SK-N-SH (cell line): ENCODE results near the gene GATAD2A. TPM values are rescaled to one million over a fixed set of nuclear protein-coding genes. Genes with fewer than 3 reads are reported as not detected.

Experiments used
- CTCF ChIA-PET: fragments of 300-600, 350-600 bp; formaldehyde crosslinking; extraction: SDS; loops from one replicate; lab custom pipeline; 2021; lab: Yijun Ruan, JAX
- POLR2A ChIA-PET: fragments of 350-600 bp; sonication (Branson Sonifier 250); formaldehyde crosslinking; extraction: SDS; loops from one replicate; lab custom pipeline; 2020; ENCODE audit warnings: antibody characterized with exemption, inconsistent platforms; lab: Yijun Ruan, JAX
- DNase-seq: peaks from one replicate; pipeline ENCODE4 v3.0.0; 2012
- H2AFZ ChIP-seq: fragments of 200-600 bp; sonication (generic); 2 replicates; pipeline ENCODE4 v1.8.1; 2016; ENCODE audit warnings: antibody characterized with exemption, mild to moderate bottlenecking, low read depth
- H3F3A ChIP-seq: fragments of 200-600 bp; sonication (generic); replicated peaks from 2 replicates; pipeline ENCODE3; 2016; ENCODE audit warnings: antibody characterized with exemption, mild to moderate bottlenecking; ENCODE audit not compliant: insufficient read depth
- H3K27ac ChIP-seq, 2 experiments: fragments of 200-500 bp in 1 of 2; fragments of 200-600 bp in 1 of 2; sonication (Bioruptor generic) in 1 of 2; sonication (generic), shearing (Covaris generic) in 1 of 2; 2 replicates each; pipeline versions ENCODE4 v1.5.1 to v1.6.1; 2014 to 2016; ENCODE audit warnings: low read depth in 2 of 2, inconsistent platforms in 1 of 2, low read length in 1 of 2, mild to moderate bottlenecking in 1 of 2, mixed read lengths in 1 of 2
- H3K27me3 ChIP-seq: fragments of 200-600 bp; sonication (generic), shearing (Covaris generic); 2 replicates; pipeline ENCODE4 v1.6.1; 2016; ENCODE audit warnings: mixed run types; ENCODE audit not compliant: insufficient read depth
- H3K36me3 ChIP-seq, 2 experiments: fragments of 200-500 bp in 1 of 2; fragments of 200-600 bp in 1 of 2; sonication (Bioruptor generic) in 1 of 2; sonication (generic) in 1 of 2; replicated peaks in 1 of 2; 2 replicates each; pipeline versions ENCODE3 to v1.5.1; 2014 to 2016; ENCODE audit warnings: low read length in 1 of 2, mild to moderate bottlenecking in 1 of 2; ENCODE audit not compliant: insufficient read depth in 2 of 2, control insufficient read depth in 1 of 2
- H3K4me1 ChIP-seq, 2 experiments: fragments of 200-500 bp in 1 of 2; fragments of 200-600 bp in 1 of 2; sonication (Bioruptor generic) in 1 of 2; sonication (generic), shearing (Covaris generic) in 1 of 2; 2 replicates each; pipeline versions ENCODE4 v1.5.1 to v1.6.1; 2014 to 2016; ENCODE audit warnings: low read depth in 1 of 2, low read length in 1 of 2, mixed run types in 1 of 2; ENCODE audit not compliant: insufficient read depth in 2 of 2, control insufficient read depth in 1 of 2
- H3K4me2 ChIP-seq: fragments of 200-600 bp; sonication (generic), shearing (Covaris generic); 2 replicates; pipeline ENCODE4 v1.6.1; 2017; ENCODE audit warnings: mixed run types
- H3K4me3 ChIP-seq, 2 experiments: fragments of 200-500 bp in 1 of 2; fragments of 200-600 bp in 1 of 2; sonication (Bioruptor generic) in 1 of 2; sonication (generic), shearing (Covaris generic) in 1 of 2; 2 replicates each; pipeline versions ENCODE4 v1.5.1 to v1.8.1; 2014 to 2016; ENCODE audit warnings: low read depth in 2 of 2, inconsistent platforms in 1 of 2, low read length in 1 of 2, mild to moderate bottlenecking in 1 of 2, mixed read lengths in 1 of 2, moderate library complexity in 1 of 2
- H3K79me2 ChIP-seq: fragments of 200-600 bp; sonication (generic); 2 replicates; pipeline ENCODE4 v1.8.1; 2017; ENCODE audit warnings: mild to moderate bottlenecking; ENCODE audit not compliant: insufficient read depth
- H3K9ac ChIP-seq: fragments of 200-600 bp; sonication (generic); 2 replicates; pipeline ENCODE4 v1.6.1; 2017; ENCODE audit warnings: mixed run types
- H3K9me2 ChIP-seq: fragments of 200-600 bp; sonication (generic); 2 replicates; pipeline ENCODE4 v1.6.1; 2017; ENCODE audit warnings: mixed run types
- H3K9me3 ChIP-seq: fragments of 200-600 bp; sonication (generic); 2 replicates; pipeline ENCODE4 v1.6.1; 2017; ENCODE audit warnings: mixed run types, mild to moderate bottlenecking, moderate library complexity
- H4K20me1 ChIP-seq: fragments of 200-600 bp; sonication (generic); 2 replicates; pipeline ENCODE4 v1.6.1; 2017; ENCODE audit warnings: mild to moderate bottlenecking, mixed run types; ENCODE audit not compliant: insufficient read depth
- CHD2 ChIP-seq: fragments of 150-350 bp; IDR thresholded peaks from 2 replicates; pipeline ENCODE4 v1.6.1; 2018; ENCODE audit warnings: low read length; ENCODE audit not compliant: partially characterized antibody
- GABPA ChIP-seq: IDR thresholded peaks from 2 replicates; pipeline ENCODE4 v1.4.0; 2012; ENCODE audit warnings: low read depth, mild to moderate bottlenecking
- JUND ChIP-seq: IDR thresholded peaks from 2 replicates; pipeline ENCODE4 v1.4.0; 2012
- MEF2A ChIP-seq: IDR thresholded peaks from 2 replicates; pipeline ENCODE4 v1.4.0; 2012; ENCODE audit warnings: low read depth, borderline replicate concordance
- MXI1 ChIP-seq: IDR thresholded peaks from 2 replicates; pipeline ENCODE4 v1.6.1; 2012; ENCODE audit warnings: mild to moderate bottlenecking, low read depth, low read length, improper control_type of control experiment
- NRF1 ChIP-seq: IDR thresholded peaks from 2 replicates; pipeline ENCODE4 v1.6.1; 2012; ENCODE audit warnings: low read depth, mild to moderate bottlenecking, low read length
- RCOR1 ChIP-seq: fragments of 150-350 bp; IDR thresholded peaks from 2 replicates; pipeline ENCODE4 v1.6.1; 2017; ENCODE audit warnings: antibody characterized with exemption, low read length
- RXRA ChIP-seq: IDR thresholded peaks from 2 replicates; pipeline ENCODE4 v1.4.0; 2012; ENCODE audit warnings: low read depth, mild to moderate bottlenecking, borderline replicate concordance
- SIN3A ChIP-seq: IDR thresholded peaks from 2 replicates; pipeline ENCODE4 v1.6.1; 2012; ENCODE audit warnings: low read depth, mild to moderate bottlenecking, low read length, moderate library complexity, borderline replicate concordance
- TAF1 ChIP-seq: IDR thresholded peaks from 2 replicates; pipeline ENCODE4 v1.6.1; 2012; ENCODE audit warnings: low read depth, mild to moderate bottlenecking, low read length, moderate library complexity, borderline replicate concordance
- USF2 ChIP-seq: fragments of 150-350 bp; IDR thresholded peaks from 2 replicates; pipeline ENCODE4 v1.6.1; 2017; ENCODE audit warnings: antibody characterized with exemption, low read length, low read depth, borderline replicate concordance
- WGBS: methylation state at CpG from one replicate; pipeline ENCODE4 v1.1.6; 2017; ENCODE audit warnings: low lambda C conversion rate; 5-methylcytosine and 5-hydroxymethylcytosine counted together
- polyA plus RNA-seq, 3 experiments: library from polyadenylated mRNA; depleted of rRNA; stranded (reverse); fragments of >200 nt; gene quantifications; 2 replicates each; pipeline ENCODE4 v1.2.3, GENCODE V29; 2012
- TF ChIP-seq, protein P1 (sequence below): IDR thresholded peaks from 2 replicates; pipeline ENCODE4 v1.6.1; 2012; ENCODE audit warnings: mild to moderate bottlenecking, low read depth, low read length, moderate library complexity
- TF ChIP-seq, protein P2 (sequence below): fragments of 200-600 bp; sonication (generic); IDR thresholded peaks from 2 replicates; pipeline ENCODE4 v1.6.1; 2017; ENCODE audit warnings: antibody characterized with exemption, mild to moderate bottlenecking, moderate library complexity
- TF ChIP-seq, protein P3 (sequence below): IDR thresholded peaks from 2 replicates; pipeline ENCODE4; 2012

The GATAD2A gene
- polyA plus RNA-seq, 1 of the 3 experiments (the other 2 are of a cell fraction), result 36.6 TPM

DNA sequence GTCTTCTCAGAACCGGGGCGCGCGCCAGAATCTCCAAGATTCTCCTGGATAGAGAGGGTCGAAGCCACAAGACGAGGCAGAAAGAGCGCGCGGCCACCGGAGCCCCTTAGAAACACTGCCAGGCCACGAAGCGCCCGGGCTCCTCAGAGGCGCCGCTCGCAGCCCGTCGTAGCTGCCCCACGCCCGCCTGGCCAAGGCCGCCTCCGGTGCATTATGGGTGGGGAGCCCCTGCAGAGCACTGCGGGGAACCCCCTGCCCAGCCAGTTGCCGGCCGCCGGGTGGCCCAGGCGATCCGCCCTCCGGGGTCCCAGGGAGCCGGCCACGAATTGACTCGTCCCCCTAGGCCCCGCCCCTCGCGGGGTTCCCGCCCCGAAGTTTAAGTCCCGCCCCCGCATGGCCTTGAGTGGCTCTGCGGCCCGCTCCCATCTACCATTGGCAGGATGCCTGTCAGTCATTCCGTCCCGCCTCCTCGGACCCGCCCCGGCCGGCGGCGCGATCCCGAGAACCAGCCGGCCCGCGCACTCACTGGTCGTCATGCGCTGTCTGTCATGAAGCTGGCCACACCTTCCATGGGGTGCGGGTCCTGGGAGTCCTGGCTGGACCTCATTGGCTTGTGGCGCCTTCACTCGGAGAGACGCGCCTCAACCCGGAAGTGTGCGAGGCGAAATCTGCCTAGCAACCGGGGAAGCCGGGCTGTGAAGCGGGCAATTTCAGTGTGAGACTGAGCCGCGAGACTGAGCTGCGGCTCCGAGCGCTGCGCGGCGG lies 20.2 kb upstream of the GATAD2A start (continued):
- no peak; the same call in 1 of the 2 replicates for TF ChIP-seq TAF1
- TF ChIP-seq, protein P1, sequence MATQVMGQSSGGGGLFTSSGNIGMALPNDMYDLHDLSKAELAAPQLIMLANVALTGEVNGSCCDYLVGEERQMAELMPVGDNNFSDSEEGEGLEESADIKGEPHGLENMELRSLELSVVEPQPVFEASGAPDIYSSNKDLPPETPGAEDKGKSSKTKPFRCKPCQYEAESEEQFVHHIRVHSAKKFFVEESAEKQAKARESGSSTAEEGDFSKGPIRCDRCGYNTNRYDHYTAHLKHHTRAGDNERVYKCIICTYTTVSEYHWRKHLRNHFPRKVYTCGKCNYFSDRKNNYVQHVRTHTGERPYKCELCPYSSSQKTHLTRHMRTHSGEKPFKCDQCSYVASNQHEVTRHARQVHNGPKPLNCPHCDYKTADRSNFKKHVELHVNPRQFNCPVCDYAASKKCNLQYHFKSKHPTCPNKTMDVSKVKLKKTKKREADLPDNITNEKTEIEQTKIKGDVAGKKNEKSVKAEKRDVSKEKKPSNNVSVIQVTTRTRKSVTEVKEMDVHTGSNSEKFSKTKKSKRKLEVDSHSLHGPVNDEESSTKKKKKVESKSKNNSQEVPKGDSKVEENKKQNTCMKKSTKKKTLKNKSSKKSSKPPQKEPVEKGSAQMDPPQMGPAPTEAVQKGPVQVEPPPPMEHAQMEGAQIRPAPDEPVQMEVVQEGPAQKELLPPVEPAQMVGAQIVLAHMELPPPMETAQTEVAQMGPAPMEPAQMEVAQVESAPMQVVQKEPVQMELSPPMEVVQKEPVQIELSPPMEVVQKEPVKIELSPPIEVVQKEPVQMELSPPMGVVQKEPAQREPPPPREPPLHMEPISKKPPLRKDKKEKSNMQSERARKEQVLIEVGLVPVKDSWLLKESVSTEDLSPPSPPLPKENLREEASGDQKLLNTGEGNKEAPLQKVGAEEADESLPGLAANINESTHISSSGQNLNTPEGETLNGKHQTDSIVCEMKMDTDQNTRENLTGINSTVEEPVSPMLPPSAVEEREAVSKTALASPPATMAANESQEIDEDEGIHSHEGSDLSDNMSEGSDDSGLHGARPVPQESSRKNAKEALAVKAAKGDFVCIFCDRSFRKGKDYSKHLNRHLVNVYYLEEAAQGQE, result no peak
- TF ChIP-seq USF2, result no peak
- peak; percentile 96 for TF ChIP-seq CHD2
- no peak; the same call in 1 of the 2 replicates for TF ChIP-seq NRF1
- TF ChIP-seq MEF2A, result no peak

DNA sequence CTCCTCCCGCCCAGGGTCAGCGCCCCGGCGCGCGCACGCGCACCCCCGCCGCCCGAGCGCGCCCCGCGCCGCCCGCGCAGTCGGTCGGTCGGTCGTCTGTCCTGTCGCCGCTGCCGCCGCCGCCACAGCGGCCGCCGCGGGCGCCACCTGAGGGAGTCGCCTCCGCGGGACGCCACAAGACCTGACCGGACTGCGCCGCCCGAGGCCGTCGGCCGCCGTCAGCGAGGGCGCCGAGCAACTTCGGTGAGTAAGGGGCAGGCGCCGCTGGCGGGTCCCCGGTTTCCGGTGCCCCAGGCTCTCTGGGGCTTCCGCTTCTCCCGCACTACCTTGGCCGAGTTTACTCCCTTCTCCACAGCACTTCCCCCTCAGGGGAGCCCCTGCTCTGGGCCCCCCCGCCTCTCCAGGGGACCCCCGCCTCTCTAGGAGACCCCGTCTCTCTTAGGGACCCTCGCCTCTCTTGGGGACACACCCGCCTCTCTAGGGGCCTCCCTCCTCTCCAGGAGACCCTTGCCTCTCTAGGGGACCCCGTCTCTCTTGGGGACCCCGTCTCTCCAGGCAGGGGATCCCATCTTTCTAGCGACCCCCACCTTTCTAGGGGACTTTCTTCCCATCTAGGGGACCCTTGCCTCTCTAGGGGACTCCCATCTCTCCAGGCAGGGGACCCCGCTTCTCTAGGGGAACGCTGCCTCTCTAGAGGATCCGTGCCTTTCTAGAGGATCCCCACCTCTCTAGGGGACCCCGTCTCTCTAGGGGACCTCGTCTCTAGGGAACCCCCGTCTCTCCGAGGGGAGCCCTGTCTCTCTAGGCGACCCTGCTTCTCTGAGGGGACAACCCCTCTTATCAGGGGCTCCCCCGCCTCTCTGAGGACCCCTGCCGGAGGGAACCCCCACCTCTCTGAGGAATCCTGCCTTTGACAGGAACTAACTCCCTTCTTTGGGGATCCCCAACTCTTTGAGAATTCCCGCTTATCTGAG lies 19.3 kb upstream of the GATAD2A start:
- Histone ChIP-seq H3K9me2 (no peaks in the 10 kb centered on the region), H3K9me3 (no peaks in the 10 kb centered on the region), H3K27ac (peak overlapping the region; percentile 51 to 80), H3F3A (peaks cover 5% of the 10 kb centered on the region), H3K4me1 (peaks cover 0 to 15% of the 10 kb centered on the region in 2 experiments; a peak in 1 of 4 replicates), H3K4me2 (peak overlapping the region; percentile 99), H3K36me3 (no peaks in the 10 kb centered on the region), H2AFZ (peak overlapping the region; percentile 51; the same call in 1 of the 2 replicates), H3K9ac (peak overlapping the region; percentile 97)
- ChIA-PET POLR2A (interaction anchor here (0.6 kb wide), 1 partner anchor 19 kb away, joined by 3 read pairs; the partner anchor contains the start of gene GATAD2A), CTCF (interaction anchor here (0.8 to 1.3 kb wide), 3 partner anchors 25 to 104 kb away, joined by 4 read pairs; no protein-coding TSS in a partner anchor)
- 2% methylated on average over 22 of the region's 75 CpGs for WGBS
- TF ChIP-seq, protein P2, sequence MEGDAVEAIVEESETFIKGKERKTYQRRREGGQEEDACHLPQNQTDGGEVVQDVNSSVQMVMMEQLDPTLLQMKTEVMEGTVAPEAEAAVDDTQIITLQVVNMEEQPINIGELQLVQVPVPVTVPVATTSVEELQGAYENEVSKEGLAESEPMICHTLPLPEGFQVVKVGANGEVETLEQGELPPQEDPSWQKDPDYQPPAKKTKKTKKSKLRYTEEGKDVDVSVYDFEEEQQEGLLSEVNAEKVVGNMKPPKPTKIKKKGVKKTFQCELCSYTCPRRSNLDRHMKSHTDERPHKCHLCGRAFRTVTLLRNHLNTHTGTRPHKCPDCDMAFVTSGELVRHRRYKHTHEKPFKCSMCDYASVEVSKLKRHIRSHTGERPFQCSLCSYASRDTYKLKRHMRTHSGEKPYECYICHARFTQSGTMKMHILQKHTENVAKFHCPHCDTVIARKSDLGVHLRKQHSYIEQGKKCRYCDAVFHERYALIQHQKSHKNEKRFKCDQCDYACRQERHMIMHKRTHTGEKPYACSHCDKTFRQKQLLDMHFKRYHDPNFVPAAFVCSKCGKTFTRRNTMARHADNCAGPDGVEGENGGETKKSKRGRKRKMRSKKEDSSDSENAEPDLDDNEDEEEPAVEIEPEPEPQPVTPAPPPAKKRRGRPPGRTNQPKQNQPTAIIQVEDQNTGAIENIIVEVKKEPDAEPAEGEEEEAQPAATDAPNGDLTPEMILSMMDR, result peak; percentile 34; the same call in 1 of the 2 replicates
- TF ChIP-seq, protein P3, sequence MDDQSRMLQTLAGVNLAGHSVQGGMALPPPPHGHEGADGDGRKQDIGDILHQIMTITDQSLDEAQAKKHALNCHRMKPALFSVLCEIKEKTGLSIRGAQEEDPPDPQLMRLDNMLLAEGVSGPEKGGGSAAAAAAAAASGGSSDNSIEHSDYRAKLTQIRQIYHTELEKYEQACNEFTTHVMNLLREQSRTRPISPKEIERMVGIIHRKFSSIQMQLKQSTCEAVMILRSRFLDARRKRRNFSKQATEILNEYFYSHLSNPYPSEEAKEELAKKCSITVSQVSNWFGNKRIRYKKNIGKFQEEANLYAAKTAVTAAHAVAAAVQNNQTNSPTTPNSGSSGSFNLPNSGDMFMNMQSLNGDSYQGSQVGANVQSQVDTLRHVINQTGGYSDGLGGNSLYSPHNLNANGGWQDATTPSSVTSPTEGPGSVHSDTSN, result no peak
- TF ChIP-seq RCOR1 (no peak), GABPA (no peak), NRF1 (peak; percentile 64), SIN3A (peak; percentile 7; the same call in 1 of the 2 replicates), RXRA (no peak), JUND (no peak), TAF1 (no peak), MXI1 (no peak; the same call in 1 of the 2 replicates)
- TF ChIP-seq, protein P1, result no peak
- TF ChIP-seq, all 33 proteins: peak for 3
- no peaks in the 10 kb centered on the region for H4K20me1 ChIP-seq
- H3K27me3 ChIP-seq, result no peaks in the 10 kb centered on the region
- H3K4me3 ChIP-seq, result peak overlapping the region; percentile 77 to 88
- DNase-seq, result no peak
- H3K79me2 ChIP-seq, result peaks cover 51% of the 10 kb centered on the region
